Smooth muscle cell (in vitro differentiated cells): Measurements from ENCODE around the gene NECAB3. TPM values are rescaled to one million over a fixed set of nuclear protein-coding genes. Genes with fewer than 3 reads are reported as not detected.

Experiments
- DNase-seq: peaks from one replicate; lab custom pipeline; 2025; ENCODE audit not compliant: unreplicated experiment; lab: John Stamatoyannopoulos, UW
- H2AFZ ChIP-seq: fragments of 200-600 bp; sonication (generic); 2 replicates; pipeline ENCODE4 v1.6.0; 2016; ENCODE audit warnings: antibody characterized with exemption, low read depth, mild to moderate bottlenecking
- H3F3A ChIP-seq: fragments of 200-600 bp; sonication (generic); 2 replicates; pipeline ENCODE4 v1.6.0; 2017; ENCODE audit warnings: antibody characterized with exemption, low read depth
- H3K27ac ChIP-seq: fragments of 200-600 bp; sonication (generic); 2 replicates; pipeline ENCODE4 v1.5.1; 2016; ENCODE audit warnings: low read depth, mild to moderate bottlenecking
- H3K27me3 ChIP-seq: fragments of 200-600 bp; sonication (generic); 2 replicates; pipeline ENCODE4 v1.6.1; 2016; ENCODE audit warnings: low read depth, mild to moderate bottlenecking
- H3K36me3 ChIP-seq: fragments of 200-600 bp; sonication (generic); 2 replicates; pipeline ENCODE4 v1.5.1; 2016; ENCODE audit warnings: low read depth
- H3K4me1 ChIP-seq: fragments of 200-600 bp; sonication (generic); 2 replicates; pipeline ENCODE4 v1.5.1; 2016; ENCODE audit warnings: low read depth
- H3K4me2 ChIP-seq: fragments of 200-600 bp; sonication (generic); 2 replicates; pipeline ENCODE4 v1.6.0; 2016; ENCODE audit warnings: mild to moderate bottlenecking
- H3K4me3 ChIP-seq: fragments of 200-600 bp; sonication (generic); 2 replicates; pipeline ENCODE4 v1.5.1; 2016; ENCODE audit warnings: mild to moderate bottlenecking
- H3K79me2 ChIP-seq: fragments of 200-600 bp; sonication (generic); 2 replicates; pipeline ENCODE4 v1.6.0; 2016; ENCODE audit warnings: low read depth, mild to moderate bottlenecking
- H3K9ac ChIP-seq: fragments of 200-600 bp; sonication (generic); 2 replicates; pipeline ENCODE4 v1.6.0; 2016; ENCODE audit warnings: low read depth
- H3K9me3 ChIP-seq: fragments of 200-600 bp; sonication (generic); replicated peaks from 2 replicates; pipeline ENCODE4 v1.5.1; 2016; ENCODE audit warnings: low read depth
- H4K20me1 ChIP-seq: fragments of 200-600 bp; sonication (generic); 2 replicates; pipeline ENCODE4 v1.6.0; 2016; ENCODE audit warnings: low read depth
- WGBS: methylation state at CpG from one replicate; pipeline ENCODE4 v1.1.7; 2016; ENCODE audit warnings: low lambda C conversion rate; 5-methylcytosine and 5-hydroxymethylcytosine counted together
- polyA plus RNA-seq: library from polyadenylated mRNA; unstranded; fragments of >200 nt; fragmentation: Nextera tagmentation; extraction: Ambion mirVana; gene quantifications from 2 replicates; pipeline ENCODE4 v1.2.1, GENCODE V29; 2016
- total RNA-seq: library from RNA; depleted of rRNA; stranded (reverse); fragments of >200 nt; gene quantifications from 2 replicates; pipeline ENCODE4 v1.2.3, GENCODE V29; 2014
- TF ChIP-seq, protein P1 (sequence below): fragments of 200-600 bp; sonication (generic); IDR thresholded peaks from 2 replicates; pipeline ENCODE4 v1.5.1; 2017; ENCODE audit warnings: borderline replicate concordance, mild to moderate bottlenecking, antibody characterized with exemption; ENCODE audit not compliant: insufficient read depth, poor library complexity, severe bottlenecking

The NECAB3 gene
- total and polyA plus RNA-seq, 2 experiments from 2014 or later = 20.3 to 25.8 TPM

DNA sequence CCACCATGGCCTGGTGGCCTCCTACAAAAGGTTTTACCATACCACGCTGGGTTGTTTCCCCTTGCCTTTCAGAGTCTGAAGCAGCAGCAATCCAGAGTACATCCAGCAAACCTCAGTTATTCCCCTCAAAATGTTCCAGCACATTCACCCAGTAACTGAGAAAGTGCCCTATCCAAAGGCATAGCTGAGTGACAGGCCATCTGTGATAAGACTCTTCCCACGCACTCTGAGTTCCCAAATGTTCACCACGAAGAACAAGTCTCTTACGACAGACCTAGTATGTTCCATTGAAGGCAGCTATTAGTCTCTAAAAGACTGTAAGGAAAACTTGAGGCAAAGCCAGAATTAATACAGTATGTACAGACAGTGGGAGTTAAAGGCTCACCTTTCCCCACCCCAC lies 43.7 kb downstream of the NECAB3 start:
- Histone ChIP-seq H4K20me1 (peaks cover 3% of the 10 kb centered on the region), H3K79me2 (no peaks in the 10 kb centered on the region), H2AFZ (no peak overlapping the region), H3K27me3 (no peaks in the 10 kb centered on the region), H3K9ac (no peak overlapping the region), H3K9me3 (no peaks in the 10 kb centered on the region), H3K36me3 (peaks cover 31% of the 10 kb centered on the region), H3K4me3 (no peak overlapping the region), H3K27ac (no peak overlapping the region), H3F3A (no peaks in the 10 kb centered on the region), H3K4me1 (no peaks in the 10 kb centered on the region), H3K4me2 (no peak overlapping the region)
- WGBS = 80% methylated on average over 4 of the region's 4 CpGs
- no peak for DNase-seq
- TF ChIP-seq, protein P1, sequence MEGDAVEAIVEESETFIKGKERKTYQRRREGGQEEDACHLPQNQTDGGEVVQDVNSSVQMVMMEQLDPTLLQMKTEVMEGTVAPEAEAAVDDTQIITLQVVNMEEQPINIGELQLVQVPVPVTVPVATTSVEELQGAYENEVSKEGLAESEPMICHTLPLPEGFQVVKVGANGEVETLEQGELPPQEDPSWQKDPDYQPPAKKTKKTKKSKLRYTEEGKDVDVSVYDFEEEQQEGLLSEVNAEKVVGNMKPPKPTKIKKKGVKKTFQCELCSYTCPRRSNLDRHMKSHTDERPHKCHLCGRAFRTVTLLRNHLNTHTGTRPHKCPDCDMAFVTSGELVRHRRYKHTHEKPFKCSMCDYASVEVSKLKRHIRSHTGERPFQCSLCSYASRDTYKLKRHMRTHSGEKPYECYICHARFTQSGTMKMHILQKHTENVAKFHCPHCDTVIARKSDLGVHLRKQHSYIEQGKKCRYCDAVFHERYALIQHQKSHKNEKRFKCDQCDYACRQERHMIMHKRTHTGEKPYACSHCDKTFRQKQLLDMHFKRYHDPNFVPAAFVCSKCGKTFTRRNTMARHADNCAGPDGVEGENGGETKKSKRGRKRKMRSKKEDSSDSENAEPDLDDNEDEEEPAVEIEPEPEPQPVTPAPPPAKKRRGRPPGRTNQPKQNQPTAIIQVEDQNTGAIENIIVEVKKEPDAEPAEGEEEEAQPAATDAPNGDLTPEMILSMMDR = no peak

- Histone ChIP-seq H3K36me3 (peaks cover 37% of the 10 kb centered on the region), H3K4me3 (no peak overlapping the region), H4K20me1 (peaks cover 3% of the 10 kb centered on the region), H3K4me2 (no peak overlapping the region), H3K9me3 (no peaks in the 10 kb centered on the region), H3K9ac (no peak overlapping the region), H3K79me2 (no peaks in the 10 kb centered on the region), H3K27ac (no peak overlapping the region), H3K4me1 (no peaks in the 10 kb centered on the region), H3K27me3 (no peaks in the 10 kb centered on the region), H2AFZ (no peak overlapping the region), H3F3A (no peaks in the 10 kb centered on the region)
- DNase-seq = no peak
- TF ChIP-seq, protein P1 = no peak
- WGBS = 89% methylated on average over 5 of the region's 5 CpGs
These were observed 44.2 kb downstream of the NECAB3 start for GRCh38 chr20:33629979-33630378.

DNA sequence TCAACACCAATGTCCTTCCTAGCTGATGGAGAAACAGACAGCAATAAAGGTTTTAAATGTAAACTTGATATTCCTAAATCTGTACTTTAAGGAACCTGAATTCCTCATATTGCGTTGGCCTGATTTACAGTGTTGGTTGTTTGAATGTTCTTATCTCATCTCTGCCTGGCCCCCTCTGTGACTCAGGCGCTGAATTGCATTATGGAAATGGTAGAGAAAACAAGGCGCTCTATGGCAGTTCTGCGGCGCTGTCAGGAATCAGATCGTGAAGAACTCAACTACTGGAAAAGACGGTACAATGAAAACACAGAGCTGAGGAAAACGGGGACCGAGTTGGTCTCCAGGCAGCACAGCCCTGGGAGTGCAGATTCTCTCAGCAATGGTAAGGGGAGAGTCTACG lies 44.7 kb downstream of the NECAB3 start:
- Histone ChIP-seq H3K27me3 (no peaks in the 10 kb centered on the region), H3F3A (no peaks in the 10 kb centered on the region), H3K79me2 (no peaks in the 10 kb centered on the region), H3K4me2 (no peak overlapping the region), H3K9me3 (no peaks in the 10 kb centered on the region), H3K36me3 (peaks cover 41% of the 10 kb centered on the region), H3K4me3 (no peak overlapping the region), H4K20me1 (peaks cover 3% of the 10 kb centered on the region), H3K4me1 (no peaks in the 10 kb centered on the region), H3K9ac (no peak overlapping the region), H2AFZ (no peak overlapping the region), H3K27ac (no peak overlapping the region)
- no peak for DNase-seq
- TF ChIP-seq, protein P1 = no peak
- WGBS = 95% methylated on average over 10 of the region's 10 CpGs

GRCh38 chr20:33627577-33628216 lies 46.5 kb downstream of the NECAB3 start:
- H3K27me3 ChIP-seq = no peaks in the 10 kb centered on the region
- no peaks in the 10 kb centered on the region for H3K79me2 ChIP-seq
- no peak for DNase-seq
- H3F3A ChIP-seq = no peaks in the 10 kb centered on the region
- H3K4me2 ChIP-seq = no peak overlapping the region
- no peaks in the 10 kb centered on the region for H3K4me1 ChIP-seq
- no peaks in the 10 kb centered on the region for H3K9me3 ChIP-seq
- no peak overlapping the region for H2AFZ ChIP-seq
- no peak overlapping the region for H3K27ac ChIP-seq
- H3K36me3 ChIP-seq = peaks cover 44% of the 10 kb centered on the region
- H3K4me3 ChIP-seq = no peak overlapping the region
- H3K9ac ChIP-seq = no peak overlapping the region
- 99% methylated on average over 4 of the region's 4 CpGs for WGBS
- TF ChIP-seq, protein P1 = no peak
- peaks cover 6% of the 10 kb centered on the region for H4K20me1 ChIP-seq
